Activated T-helper 1 cell treated with Interleukin-2 at 50 U/mL for 16 hours (primary cell): ENCODE data around the gene CYREN.
A peak's percentile ranks its signal among the peaks of the same experiment; 100 is the strongest.
"Not testable (repeated sequence)": the region's sequence is repeated elsewhere in the genome, so short reads cannot be mapped to it uniquely, and the experiment has no call there.

Experiments used
- DNase-seq: peaks from one replicate; pipeline ENCODE4 v3.0.0-alpha.2; 2020; ENCODE audit warnings: low read depth

CYREN gene

GRCh38 chr7:135177028-135177696 is 6.7 kb upstream of the CYREN start:
- no peak for DNase-seq

GRCh38 chr7:135175931-135176330 is 5.4 kb upstream of the CYREN start:
- no peak for DNase-seq

GRCh38 chr7:135174941-135175340 is 4.4 kb upstream of the CYREN start:
- DNase-seq = no peak

GRCh38 chr7:135173916-135174315 is 3.4 kb upstream of the CYREN start:
- DNase-seq = not testable (repeated sequence)

- DNase-seq = not testable (repeated sequence)
Observed at GRCh38 chr7:135171581-135172291, 1.2 kb upstream of the CYREN start.

- not testable (repeated sequence) for DNase-seq
Observed at GRCh38 chr7:135170998-135171481, 533 bp upstream of the CYREN start.

GRCh38 chr7:135169964-135170273 is 588 bp downstream of the CYREN start:
- no peak for DNase-seq

- DNase-seq = peak; percentile 38
Observed at GRCh38 chr7:135169141-135169963, 1.2 kb downstream of the CYREN start.

- no peak for DNase-seq
Observed at GRCh38 chr7:135168489-135169140, 1.9 kb downstream of the CYREN start.

GRCh38 chr7:135168001-135168400 is 2.5 kb downstream of the CYREN start:
- no peak for DNase-seq

- no peak for DNase-seq
Observed at GRCh38 chr7:135167365-135167917, 3.1 kb downstream of the CYREN start.

- no peak for DNase-seq
Observed at GRCh38 chr7:135166338-135166990, 4.0 kb downstream of the CYREN start.

- no peak for DNase-seq
Observed at GRCh38 chr7:135165862-135166261, 4.6 kb downstream of the CYREN start.

GRCh38 chr7:135164357-135165061 is 6.0 kb downstream of the CYREN start:
- DNase-seq = no peak

- no peak for DNase-seq
Observed at GRCh38 chr7:135162382-135163001, 8.0 kb downstream of the CYREN start.

- no peak for DNase-seq
Observed at GRCh38 chr7:135161669-135162068, 8.8 kb downstream of the CYREN start.

- no peak for DNase-seq
Observed at GRCh38 chr7:135160858-135161653, 9.5 kb downstream of the CYREN start.

GRCh38 chr7:135160098-135160857 is 10.2 kb downstream of the CYREN start:
- DNase-seq = no peak
